Measurements from ENCODE around the gene WIPI1. TPM values are rescaled to one million over a fixed set of nuclear protein-coding genes. Genes with fewer than 3 reads are reported as not detected.

Gene WIPI1
- total and polyA plus RNA-seq, 9 of the 15 experiments (the other 6 are each of a cell fraction or from before 2014, with no cell fraction given), result 3.7 to 23.5 (median 11.8) TPM

- TF ChIP-seq, protein P1, sequence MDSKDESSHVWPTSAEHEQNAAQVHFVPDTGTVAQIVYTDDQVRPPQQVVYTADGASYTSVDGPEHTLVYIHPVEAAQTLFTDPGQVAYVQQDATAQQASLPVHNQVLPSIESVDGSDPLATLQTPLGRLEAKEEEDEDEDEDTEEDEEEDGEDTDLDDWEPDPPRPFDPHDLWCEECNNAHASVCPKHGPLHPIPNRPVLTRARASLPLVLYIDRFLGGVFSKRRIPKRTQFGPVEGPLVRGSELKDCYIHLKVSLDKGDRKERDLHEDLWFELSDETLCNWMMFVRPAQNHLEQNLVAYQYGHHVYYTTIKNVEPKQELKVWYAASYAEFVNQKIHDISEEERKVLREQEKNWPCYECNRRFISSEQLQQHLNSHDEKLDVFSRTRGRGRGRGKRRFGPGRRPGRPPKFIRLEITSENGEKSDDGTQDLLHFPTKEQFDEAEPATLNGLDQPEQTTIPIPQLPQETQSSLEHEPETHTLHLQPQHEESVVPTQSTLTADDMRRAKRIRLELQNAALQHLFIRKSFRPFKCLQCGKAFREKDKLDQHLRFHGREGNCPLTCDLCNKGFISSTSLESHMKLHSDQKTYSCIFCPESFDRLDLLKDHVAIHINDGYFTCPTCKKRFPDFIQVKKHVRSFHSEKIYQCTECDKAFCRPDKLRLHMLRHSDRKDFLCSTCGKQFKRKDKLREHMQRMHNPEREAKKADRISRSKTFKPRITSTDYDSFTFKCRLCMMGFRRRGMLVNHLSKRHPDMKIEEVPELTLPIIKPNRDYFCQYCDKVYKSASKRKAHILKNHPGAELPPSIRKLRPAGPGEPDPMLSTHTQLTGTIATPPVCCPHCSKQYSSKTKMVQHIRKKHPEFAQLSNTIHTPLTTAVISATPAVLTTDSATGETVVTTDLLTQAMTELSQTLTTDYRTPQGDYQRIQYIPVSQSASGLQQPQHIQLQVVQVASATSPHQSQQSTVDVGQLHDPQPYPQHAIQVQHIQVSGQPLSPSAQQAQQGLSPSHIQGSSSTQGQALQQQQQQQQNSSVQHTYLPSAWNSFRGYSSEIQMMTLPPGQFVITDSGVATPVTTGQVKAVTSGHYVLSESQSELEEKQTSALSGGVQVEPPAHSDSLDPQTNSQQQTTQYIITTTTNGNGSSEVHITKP (IDR thresholded peaks at IDR 0.05; ENCODE audit: partially characterized antibody), result peak; percentile 50
- TF ChIP-seq, protein P2, sequence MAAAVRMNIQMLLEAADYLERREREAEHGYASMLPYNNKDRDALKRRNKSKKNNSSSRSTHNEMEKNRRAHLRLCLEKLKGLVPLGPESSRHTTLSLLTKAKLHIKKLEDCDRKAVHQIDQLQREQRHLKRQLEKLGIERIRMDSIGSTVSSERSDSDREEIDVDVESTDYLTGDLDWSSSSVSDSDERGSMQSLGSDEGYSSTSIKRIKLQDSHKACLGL (CRISPR knock-in tag; IDR thresholded peaks at IDR 0.05; ENCODE audit: borderline replicate concordance, poor library complexity, severe bottlenecking), result no peak
- TF ChIP-seq, protein P3, sequence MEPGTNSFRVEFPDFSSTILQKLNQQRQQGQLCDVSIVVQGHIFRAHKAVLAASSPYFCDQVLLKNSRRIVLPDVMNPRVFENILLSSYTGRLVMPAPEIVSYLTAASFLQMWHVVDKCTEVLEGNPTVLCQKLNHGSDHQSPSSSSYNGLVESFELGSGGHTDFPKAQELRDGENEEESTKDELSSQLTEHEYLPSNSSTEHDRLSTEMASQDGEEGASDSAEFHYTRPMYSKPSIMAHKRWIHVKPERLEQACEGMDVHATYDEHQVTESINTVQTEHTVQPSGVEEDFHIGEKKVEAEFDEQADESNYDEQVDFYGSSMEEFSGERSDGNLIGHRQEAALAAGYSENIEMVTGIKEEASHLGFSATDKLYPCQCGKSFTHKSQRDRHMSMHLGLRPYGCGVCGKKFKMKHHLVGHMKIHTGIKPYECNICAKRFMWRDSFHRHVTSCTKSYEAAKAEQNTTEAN (CRISPR knock-in tag; IDR thresholded peaks at IDR 0.05), result no peak
- TF ChIP-seq GABPB2 (CRISPR knock-in tag; conservative IDR thresholded peaks at IDR 0.05) (no peak), PHB2 (IDR thresholded peaks at IDR 0.05; ENCODE audit: low read depth) (no peak), CC2D1A (IDR thresholded peaks at IDR 0.05) (no peak), ESRRB (CRISPR knock-in tag; IDR thresholded peaks at IDR 0.05; ENCODE audit: borderline replicate concordance) (no peak), SMARCA4 (IDR thresholded peaks at IDR 0.05) (peak; percentile 64; the same call in 1 of the 2 replicates), ARNT (IDR thresholded peaks at IDR 0.05) (no peak), GTF2A2 (tag; IDR thresholded peaks at IDR 0.05) (no peak), CUX1 (CRISPR knock-in tag; IDR thresholded peaks at IDR 0.05) (no peak)
- TF ChIP-seq, protein P4, sequence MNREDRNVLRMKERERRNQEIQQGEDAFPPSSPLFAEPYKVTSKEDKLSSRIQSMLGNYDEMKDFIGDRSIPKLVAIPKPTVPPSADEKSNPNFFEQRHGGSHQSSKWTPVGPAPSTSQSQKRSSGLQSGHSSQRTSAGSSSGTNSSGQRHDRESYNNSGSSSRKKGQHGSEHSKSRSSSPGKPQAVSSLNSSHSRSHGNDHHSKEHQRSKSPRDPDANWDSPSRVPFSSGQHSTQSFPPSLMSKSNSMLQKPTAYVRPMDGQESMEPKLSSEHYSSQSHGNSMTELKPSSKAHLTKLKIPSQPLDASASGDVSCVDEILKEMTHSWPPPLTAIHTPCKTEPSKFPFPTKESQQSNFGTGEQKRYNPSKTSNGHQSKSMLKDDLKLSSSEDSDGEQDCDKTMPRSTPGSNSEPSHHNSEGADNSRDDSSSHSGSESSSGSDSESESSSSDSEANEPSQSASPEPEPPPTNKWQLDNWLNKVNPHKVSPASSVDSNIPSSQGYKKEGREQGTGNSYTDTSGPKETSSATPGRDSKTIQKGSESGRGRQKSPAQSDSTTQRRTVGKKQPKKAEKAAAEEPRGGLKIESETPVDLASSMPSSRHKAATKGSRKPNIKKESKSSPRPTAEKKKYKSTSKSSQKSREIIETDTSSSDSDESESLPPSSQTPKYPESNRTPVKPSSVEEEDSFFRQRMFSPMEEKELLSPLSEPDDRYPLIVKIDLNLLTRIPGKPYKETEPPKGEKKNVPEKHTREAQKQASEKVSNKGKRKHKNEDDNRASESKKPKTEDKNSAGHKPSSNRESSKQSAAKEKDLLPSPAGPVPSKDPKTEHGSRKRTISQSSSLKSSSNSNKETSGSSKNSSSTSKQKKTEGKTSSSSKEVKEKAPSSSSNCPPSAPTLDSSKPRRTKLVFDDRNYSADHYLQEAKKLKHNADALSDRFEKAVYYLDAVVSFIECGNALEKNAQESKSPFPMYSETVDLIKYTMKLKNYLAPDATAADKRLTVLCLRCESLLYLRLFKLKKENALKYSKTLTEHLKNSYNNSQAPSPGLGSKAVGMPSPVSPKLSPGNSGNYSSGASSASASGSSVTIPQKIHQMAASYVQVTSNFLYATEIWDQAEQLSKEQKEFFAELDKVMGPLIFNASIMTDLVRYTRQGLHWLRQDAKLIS (CRISPR knock-in tag; IDR thresholded peaks at IDR 0.05), result peak; percentile 59; the same call in 1 of the 2 replicates
Observed at GRCh38 chr17:68457539-68458259, 403 bp upstream of the WIPI1 start (continued).

Data from K562 (cell line).